Stimulated activated CD8-positive, alpha-beta memory T cell treated with anti-CD3 and anti-CD28 coated beads, Interleukin-15, amount 100 ng/mL, for 48 hours (primary cell): ENCODE data around the gene HDAC7.
"Not testable (repeated sequence)": the region's sequence is repeated elsewhere in the genome, so short reads cannot be mapped to it uniquely, and the experiment has no call there.

Experiments
- DNase-seq, 2 donors: peaks; one replicate each; pipeline ENCODE4 v3.0.0-alpha.2; 2020; ENCODE audit warnings: low read depth in 2 of 2

HDAC7 gene

DNA sequence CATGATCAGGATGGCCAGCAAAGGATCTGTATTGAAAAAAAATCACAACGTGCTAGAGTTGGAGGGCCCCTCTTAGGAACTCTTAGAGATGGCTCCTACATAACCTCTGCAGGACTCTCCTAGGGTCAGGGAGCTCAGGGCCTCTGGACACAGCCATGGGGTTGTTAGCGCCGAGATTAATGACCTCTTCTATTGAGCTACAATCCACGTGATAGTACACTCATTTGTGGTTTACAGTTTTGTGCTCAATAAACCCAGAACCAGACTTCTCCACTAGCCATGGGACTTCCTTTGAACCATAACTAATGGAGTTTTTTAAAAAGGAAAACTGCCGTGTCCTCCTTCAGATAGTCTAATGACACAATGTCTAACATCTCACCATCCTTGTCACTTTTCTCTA lies 29.6 kb upstream of the HDAC7 start:
- DNase-seq = no peak

DNA sequence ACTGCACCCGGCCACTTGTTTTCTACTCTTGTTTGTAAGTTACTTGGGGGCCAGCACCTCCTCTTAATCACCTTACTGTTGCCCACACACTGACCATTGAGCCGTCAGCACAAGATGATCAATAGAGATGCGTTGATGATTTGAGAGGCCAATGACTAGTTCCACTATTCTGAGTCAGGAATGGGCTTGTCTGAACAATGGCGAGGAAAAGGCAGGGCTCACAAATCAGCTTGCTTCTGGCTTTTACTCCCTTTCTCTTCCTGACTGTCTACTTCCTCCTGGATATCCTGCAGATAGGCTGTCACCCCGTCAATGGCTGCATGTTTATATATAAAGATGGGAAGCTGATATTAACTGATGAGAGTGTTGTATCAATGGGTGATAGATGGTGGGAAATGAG lies 29.1 kb upstream of the HDAC7 start:
- no peak for DNase-seq

DNA sequence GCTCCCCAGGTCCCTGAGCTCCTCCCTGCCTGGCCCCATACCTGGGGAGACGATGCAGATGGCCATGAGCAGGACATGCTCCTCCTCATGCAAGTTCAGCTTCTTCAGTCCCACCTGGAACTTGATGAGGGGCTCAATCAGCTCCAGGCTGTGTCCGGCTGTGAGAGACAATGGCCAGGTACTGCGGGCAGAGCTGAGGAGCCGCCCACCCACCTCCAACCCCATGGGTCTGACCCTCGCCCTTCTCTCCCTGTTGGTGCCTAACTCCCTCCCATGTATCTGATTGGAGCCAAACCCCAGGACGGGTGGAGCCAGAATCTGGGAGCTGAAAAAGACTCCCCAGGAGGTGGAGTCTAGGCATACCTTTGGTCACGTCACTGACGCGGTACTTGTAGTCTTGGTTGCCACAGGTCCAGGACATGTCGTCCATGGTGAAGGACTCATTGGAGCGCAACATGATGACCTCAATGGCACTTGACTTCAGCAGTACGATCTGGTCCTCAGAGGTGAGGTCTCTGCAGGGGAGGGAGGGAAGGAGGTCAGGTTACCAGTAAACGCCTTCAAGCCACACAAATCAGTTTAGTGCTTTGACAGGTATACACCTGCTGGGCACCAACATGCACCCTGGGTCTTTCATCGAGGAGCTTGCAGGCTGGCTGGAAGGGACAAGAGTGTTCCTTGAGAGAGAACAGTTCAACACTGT lies 26.7 kb upstream of the HDAC7 start:
- DNase-seq = no peak

DNA sequence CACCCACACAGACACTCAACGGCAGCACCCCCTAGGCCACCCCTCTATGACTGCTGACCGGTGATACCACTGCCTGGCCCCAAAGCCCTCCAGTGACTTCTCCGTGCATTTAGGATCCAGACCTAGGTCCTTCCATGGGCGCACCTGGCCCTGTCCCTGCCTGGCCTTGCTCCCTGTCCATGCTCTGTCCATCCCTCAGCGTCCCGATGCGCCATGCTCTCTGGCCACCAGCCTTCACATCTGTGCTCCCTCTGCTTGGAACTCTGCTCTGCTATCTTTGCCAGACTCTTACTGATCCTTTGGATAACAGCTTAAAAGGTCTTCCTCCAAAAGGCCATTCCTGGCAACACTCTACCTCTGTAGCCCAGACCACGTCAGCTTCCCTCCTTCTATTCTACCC lies 25.4 kb upstream of the HDAC7 start:
- no peak for DNase-seq

DNA sequence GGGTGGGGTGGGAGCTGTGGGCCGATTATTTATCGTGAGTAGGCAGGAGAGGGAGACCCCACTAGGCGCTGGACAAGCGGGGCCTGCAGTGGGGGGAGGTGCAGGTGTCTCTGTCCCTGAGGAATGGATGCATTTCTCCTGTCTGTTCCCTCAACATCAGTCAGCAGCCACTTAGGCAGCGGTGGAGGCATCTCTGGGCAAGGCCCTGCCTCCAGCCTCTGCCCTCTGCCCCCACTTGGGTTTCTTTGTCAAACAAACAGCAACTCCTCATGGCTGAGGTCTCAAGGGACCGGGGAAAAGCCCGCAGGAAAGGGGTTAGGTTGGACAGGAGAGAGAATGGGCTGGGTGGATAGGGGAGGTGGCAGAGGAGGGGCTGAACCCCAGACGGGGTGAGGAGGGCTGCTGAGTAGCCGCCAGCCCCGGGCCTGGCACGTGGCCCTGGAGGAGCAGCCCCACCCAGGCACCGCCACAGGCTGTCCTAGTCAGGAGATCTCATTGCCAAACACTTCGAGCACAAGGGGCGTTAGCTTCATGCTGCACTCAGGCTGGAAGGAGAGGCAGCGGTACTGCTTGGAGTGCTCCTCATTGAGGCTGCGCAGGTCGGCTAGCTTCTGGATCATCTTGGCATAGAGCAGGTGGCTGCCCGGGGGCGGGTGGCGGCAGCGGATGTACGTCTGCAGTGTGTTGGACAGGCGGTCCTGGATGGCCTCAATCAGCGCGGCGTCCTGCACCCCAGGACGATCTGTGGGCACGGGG lies 24.7 kb upstream of the HDAC7 start:
- no peak for DNase-seq

DNA sequence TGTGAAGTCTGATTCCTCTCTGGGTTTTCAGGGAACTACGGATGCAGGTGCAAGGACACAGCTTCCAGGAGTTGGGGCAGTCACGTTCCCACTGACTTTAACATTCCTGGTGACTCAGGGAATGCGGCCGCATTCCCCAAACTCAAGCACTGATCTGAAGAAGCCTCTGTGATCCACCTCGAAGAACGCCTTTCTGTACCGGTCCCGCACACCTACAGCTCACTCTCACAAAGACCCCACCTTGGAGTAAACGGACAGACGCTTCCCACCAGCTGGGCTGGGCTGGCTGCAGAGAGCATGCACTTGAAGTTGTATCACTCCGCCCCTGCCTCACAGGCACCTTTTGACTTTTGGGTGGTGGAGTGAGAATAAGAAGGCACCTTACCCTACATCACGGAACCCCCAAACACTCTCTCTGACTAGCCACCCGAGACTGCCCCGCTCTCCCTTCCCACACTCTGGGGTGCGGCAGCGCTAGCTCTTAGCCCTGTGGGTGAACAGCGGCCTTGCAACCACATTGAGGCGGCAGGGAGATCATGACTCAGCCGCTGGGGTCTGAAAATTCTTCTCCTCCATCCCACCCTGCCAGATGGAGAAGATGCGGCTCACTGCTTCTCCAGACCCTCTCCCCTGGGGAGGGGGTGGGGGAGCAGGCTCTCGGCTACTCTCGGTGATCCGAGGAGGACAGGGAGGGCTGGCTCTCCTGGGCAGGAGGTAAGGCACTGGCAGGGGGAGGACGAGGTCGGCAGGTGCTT lies 23.7 kb upstream of the HDAC7 start:
- DNase-seq = no peak

DNA sequence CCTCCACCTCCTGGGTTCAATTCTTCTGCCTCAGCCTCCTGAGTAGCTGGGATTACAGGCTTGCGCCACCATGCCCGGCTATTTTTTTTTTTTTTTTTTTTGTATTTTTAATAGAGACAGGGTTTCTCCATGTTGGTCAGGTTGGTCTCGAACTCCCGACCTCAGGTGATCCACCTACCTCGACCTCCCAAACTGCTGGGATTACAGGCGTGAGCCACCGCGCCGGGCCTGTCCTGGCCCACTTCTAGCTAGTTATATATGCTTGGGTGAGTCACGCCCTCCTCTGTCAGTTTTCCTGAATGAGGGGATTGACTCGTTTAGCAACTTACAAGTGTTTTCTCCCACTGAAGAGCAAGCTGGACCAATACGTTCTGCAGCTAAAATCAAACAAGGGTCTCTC lies 22.8 kb upstream of the HDAC7 start:
- DNase-seq = not testable (repeated sequence)

DNA sequence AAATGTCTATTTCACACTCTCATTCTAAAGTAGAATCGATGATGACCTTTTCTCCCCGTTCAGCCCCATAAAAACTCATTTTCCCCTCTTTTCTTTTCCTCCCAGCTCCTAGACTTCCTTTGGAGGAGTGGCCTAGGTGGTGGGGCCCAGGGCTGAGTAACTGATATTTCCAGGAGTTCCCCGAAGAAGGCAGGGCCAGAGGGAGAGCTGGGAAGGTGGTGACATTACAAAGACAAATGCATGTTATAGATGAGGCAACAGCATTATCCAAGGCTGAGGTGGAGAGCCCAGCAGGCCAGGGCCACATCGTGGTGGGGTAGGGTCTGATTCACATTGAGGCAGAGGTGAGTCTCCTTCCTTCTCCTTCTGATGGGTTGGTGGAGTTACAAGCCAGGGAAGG lies 22.2 kb upstream of the HDAC7 start:
- DNase-seq = no peak

DNA sequence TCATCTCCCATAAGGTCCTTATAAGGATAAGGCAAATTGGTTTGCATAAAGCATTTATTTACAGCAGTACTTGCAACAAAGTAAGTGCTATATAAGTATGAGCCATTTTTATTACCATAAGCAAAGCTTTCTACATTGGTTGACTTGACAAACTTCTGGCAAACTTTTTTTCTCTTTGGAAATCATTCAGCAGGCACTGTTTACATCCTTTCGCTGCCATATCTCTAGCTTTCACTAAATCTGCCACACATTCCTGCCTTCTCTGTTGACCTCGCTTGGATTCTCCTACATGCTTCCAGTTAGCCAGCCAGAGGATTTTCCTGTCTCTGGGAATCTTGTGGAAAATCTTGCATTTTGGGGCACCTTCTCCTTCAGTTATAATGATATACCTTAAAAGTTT lies 21.8 kb upstream of the HDAC7 start:
- no peak for DNase-seq

DNA sequence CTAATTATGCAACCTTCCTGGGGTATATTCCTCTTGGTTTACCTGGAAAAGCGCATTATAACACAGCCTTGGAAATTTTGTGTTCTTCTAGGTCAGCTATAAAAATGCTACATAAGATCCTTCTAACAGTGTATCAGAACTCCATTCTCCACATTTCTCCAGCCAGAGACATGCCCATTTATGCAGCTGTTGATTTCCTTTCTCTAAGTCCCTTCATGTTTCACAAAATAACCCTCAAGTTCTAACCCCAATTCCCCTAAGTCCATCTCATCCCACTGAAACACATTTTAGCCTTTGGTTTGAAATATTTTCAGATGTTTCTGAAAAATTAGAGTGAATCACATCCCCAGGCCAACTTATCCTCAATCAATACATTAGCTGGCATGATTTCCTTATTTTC lies 20.9 kb upstream of the HDAC7 start:
- DNase-seq = no peak

DNA sequence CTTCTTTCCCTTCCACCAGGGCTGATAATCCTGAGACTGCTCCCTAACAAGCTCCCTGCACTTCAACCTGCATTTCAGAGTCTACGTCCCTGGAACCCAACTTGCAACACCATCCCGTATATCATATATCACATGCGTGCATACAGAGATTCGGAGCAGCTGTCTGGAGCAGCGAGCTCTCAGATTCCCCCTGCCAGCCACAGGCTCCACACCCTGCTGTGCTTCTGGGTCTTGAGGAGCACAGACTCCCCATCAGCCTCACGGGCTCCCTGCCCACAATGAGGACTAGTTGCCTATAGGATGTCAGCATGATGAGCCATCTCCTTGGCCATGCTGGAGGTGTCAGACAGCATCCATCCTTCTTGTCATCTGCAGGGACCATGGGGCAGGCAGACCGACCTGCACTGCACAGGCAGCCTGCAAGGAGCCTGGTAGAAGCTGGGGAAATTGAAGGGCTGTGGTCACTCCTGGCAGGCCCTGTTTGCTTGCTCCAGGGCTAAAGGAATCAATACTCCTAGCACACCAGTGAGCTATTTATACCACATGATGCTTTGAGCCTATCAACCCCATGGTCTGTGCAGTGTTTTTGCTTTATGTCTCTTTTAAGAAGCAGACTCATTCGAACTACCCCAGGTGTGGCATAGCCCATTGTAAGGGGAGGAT lies 19.6 kb upstream of the HDAC7 start:
- DNase-seq = no peak

DNA sequence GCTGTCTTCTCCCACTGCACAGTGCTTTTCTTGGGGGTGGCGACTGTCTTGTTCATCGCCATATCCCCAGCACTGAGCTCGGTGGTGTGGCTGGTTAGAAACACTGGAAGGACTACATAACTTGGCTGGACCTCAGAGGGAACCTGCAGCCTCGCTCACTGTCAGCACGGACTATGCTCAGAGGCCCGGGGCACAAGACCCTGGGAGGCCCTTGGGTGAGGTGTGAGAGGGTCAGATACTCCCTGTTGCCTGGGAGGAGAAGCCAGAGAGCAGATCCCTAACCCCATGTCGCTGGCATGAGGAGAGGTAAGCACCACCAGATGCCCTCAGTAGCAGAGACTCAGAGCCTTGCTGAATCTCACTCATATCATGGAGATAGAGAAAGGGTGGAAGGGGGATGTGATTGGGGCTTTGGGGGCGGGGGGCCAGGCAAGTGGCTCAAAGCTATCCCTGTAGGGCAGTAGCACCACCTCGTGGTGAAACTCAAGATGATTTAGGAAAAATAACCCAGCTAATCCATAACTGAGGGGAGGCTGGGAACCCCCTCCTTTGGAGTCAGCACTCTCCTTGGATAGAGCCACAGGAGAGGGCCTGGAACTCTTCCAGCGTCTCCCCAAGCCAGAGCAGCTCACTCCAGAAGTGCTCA lies 18.7 kb upstream of the HDAC7 start:
- no peak for DNase-seq

DNA sequence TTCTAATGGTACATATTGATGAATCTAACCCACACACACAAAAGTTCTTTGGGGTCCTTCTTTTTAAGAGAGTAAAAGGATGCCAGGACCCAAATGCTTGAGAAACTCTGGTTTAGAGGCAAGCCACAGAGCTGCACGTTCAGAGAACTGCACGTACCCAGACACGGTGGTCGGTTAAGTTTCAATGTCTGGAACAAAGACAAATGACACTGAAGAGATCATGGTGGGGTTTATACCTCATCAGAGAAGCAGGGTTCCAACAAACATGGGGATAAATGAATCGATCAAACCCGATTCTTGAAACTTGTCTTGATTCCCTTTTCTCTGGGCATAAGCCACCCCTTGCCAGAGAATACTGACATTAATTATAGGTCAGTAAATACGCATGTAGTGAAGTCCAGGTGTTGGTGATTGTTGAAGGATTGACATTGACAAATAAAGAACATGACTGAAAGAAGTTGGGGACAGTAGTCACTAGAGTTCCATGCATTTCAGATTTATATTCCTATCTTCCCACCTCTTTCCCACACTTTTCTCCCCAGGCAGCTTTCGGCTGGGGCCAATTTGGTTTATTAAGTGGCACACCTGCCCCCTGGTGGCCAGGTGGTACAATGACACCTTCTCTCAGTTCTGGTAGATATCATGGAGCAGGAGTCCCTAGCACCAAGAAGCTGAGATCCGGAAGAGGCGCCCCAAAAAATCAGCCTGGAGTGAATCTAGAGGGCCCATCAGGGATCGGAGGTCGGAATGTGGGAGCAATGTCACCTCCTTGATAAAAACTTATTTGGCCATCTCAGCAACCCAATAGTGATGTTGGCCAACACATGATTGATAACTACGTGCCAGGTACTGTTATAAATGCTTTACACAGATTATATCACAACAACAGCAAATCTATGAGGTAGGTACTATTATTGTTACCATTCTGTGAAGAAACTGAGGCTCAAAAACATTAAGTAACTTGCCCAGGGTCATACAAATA lies 17.8 kb upstream of the HDAC7 start:
- peak in 1 of 2 donors; percentile 47 for DNase-seq

DNA sequence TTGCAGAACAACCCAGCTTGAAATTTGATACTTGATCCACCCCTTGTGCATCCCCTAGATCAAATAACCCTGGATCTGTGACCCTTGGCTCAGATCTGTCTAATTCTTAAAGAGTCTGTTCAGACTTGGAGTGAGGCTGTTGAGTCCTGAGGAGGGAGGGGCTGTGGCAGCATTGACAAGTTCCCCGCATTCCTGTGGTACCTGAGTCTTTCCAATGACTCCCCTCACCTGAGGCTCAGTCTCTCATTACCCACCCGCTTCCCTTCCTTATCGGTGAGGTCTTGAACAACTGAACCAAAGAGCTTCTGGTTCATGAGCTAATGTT lies 16.1 kb upstream of the HDAC7 start:
- no peak for DNase-seq

DNA sequence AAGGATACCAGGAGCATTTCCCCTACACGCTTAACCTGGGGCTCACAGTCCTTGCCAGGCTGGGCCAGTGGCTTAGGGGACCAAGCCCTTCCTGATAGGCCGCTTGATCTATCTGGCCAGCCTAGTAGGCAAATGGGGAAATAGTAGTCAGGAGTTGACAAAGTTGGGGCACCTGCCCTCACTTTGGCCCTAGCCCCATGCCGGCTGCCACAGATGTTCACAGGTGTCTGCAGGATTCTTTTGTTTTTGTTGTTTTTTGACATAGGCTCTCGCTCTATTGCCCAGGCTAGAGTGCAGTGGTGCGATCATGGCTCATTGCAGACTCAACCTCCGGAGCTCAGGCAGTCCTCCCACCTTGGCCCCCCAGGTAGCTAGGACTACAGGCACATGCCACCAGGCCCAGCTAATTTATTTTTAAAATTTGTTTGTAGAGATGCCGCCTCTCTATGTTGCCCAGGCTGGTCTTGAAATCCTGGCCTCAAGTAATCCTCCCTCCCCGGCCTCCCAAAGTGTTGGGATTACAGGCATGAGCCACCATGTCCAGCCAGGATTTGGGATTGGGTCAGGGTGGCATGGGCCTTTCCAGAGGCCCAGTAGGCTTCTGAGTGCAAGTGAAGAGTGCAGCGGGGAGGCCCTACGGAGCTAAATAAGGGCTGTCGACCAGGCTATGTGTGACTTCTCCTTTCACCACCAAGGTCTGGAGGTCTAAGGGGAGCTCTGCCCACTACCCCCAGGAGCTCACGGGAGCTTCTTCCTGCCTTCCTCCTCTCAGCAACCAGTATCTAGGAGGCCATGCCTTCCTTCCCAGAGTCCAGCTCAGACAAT lies 15.5 kb upstream of the HDAC7 start:
- DNase-seq = no peak

DNA sequence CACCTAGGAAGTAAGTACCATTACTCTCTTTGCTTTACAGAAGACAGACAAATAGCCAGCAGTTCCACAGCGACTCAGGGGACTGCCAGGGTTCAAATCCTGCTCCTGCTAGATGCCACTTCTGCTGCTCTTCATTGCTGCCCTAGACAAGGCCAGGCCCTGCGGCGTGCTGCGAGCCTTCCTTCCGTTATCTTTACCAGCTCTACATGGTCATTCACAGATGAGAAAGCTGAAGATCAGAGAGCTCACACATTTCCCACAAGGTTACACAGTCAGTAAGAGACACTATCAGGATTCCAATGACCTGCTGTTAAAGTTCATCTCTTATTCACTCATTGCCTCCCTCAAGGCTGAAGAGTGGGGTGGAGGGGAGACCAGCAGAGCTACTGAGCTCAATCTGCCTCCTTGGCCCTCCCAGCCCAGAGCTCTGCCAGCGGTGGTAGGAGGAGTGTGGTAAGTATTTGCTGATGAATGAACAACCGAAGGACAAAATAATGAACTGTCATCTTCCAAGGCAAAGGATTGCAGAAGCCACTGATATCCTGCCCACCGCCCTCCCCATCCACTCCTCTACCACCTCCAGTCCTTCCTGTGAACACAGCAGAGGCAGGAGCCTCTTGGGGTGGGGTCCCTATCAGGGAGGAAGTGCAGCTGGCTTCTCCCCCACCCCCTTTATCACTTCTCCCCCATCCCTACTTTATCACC lies 14.6 kb upstream of the HDAC7 start:
- no peak for DNase-seq

DNA sequence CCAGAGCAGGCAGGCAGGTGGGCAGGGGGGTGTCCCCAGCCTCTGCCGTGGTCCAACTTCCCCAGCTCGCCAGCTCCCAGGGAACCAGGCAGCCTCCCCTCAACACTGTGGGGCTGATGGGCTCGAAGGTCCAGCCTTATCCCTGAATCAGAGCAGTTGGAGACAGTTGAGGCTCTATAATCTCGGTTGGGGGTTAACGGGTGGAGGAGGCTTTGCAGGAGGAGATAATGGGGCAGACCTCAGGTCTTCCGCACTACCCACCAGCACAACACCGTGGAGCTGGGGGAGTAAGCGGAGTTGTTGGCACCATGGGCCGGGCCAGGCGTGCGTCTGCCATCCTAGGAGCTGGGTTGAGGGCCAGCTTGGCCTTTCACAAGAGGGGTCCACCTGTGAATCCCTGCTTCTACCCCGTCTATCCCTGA lies 13.9 kb upstream of the HDAC7 start:
- DNase-seq = no peak

DNA sequence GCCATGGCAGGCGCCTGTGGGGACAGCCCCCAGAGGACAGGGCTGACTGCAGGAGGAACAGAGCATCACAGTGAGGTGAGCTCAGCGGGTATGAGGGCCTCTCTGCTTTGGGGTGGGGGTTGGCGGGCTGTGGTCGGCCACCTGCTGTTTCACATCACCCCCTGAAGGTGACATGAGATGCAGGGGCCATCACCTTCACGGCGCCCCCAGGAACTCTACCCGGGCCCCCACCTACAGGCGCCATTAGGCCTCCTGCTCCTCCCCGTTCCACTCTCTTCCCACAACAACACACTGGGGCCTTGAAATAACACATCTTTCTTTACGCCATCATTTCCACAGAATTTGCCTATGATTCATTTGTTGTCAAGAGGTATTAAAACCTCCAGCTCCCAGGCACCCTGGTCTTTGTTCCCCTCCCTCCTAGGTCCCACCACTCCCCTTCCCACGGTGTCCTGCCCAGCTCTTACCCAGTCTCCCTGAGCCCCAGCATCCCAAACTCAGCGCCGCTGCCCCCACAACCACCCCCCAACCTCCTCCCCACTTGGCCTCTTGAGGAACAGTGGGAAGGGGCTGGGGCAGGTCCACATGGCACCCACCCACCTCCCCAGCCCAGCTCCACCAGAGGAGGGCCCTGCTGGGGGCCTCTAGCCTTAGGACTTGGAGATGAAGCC lies 12.7 kb upstream of the HDAC7 start:
- DNase-seq = peak; percentile 77 to 85

DNA sequence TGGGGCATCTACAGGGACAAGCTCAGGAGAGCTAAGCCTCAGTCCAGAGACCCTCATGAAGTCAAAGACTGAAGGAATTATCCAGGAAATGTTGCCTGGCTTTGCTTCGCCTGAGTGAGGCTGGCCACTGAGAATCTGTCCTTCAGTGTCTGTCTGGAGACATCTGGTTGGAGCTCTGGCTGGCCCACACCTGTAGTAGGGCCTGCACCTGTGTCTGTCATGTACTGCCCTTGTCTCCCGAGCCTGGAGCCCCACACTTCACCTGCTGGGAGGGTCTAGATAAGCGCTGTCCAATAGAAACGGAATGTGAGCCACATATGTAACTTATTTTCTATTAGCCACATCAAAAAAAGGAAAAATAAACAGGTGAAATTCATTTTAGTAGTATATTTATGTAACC lies 9.9 kb upstream of the HDAC7 start:
- DNase-seq = no peak
